HepG2 (cell line): ENCODE measurements around the gene CEP131. TPM values are rescaled to one million over a fixed set of nuclear protein-coding genes. Genes with fewer than 3 reads are reported as not detected.

Source experiments
- ESRRA ChIP-seq: sonication (generic); formaldehyde crosslinking; IDR thresholded peaks from 2 replicates; pipeline ENCODE4 v1.5.1; 2020; ENCODE audit warnings: mild to moderate bottlenecking, low read depth, missing genetic modification reagents
- HNF4G ChIP-seq, 2 experiments: sonication (generic) in 1 of 2; formaldehyde crosslinking in 1 of 2; IDR thresholded peaks; 2 replicates each; pipeline versions ENCODE4 v1.4.0 to v1.6.1; 2011 to 2020; ENCODE audit warnings: borderline replicate concordance in 2 of 2, low read depth in 2 of 2, mild to moderate bottlenecking in 2 of 2, low read length in 1 of 2, missing genetic modification reagents in 1 of 2, moderate library complexity in 1 of 2
- HOXD1 ChIP-seq: sonication (generic); formaldehyde crosslinking; IDR thresholded peaks from 2 replicates; pipeline ENCODE4 v1.5.0; 2020; ENCODE audit warnings: missing genetic modification reagents
- JDP2 ChIP-seq: sonication (generic); formaldehyde crosslinking; IDR thresholded peaks from 2 replicates; pipeline ENCODE4 v1.8.1; 2022; ENCODE audit warnings: missing genetic modification reagents, borderline replicate concordance
- KAT7 ChIP-seq: IDR thresholded peaks from 2 replicates; pipeline ENCODE4 v1.6.1; 2018; ENCODE audit warnings: borderline replicate concordance, missing compliant biosample characterization
- PAF1 ChIP-seq: IDR thresholded peaks from 2 replicates; pipeline ENCODE4 v1.6.1; 2016; ENCODE audit warnings: missing genetic modification reagents, missing compliant biosample characterization
- PHB2 ChIP-seq: fragments of 450-650 bp; IDR thresholded peaks from 2 replicates; pipeline ENCODE4 v1.6.1; 2018; ENCODE audit not compliant: partially characterized antibody
- RFXAP ChIP-seq: sonication (generic); formaldehyde crosslinking; IDR thresholded peaks from 2 replicates; pipeline ENCODE4 v1.4.0; 2020; ENCODE audit warnings: missing genetic modification reagents, borderline replicate concordance
- SCMH1 ChIP-seq: sonication (generic); formaldehyde crosslinking; IDR thresholded peaks from 2 replicates; pipeline ENCODE4 v1.9.0; 2021; ENCODE audit warnings: missing genetic modification reagents, mild to moderate bottlenecking, borderline replicate concordance
- SRSF9 ChIP-seq: fragments of 200-400 bp; formaldehyde crosslinking; IDR thresholded peaks from 2 replicates; pipeline ENCODE4 v1.6.1; 2018; ENCODE audit warnings: borderline replicate concordance, mild to moderate bottlenecking, low read depth, low read length; ENCODE audit not compliant: insufficient read depth, poor library complexity, severe bottlenecking
- STAG1 ChIP-seq: sonication (generic); formaldehyde crosslinking; IDR thresholded peaks from 2 replicates; pipeline ENCODE4 v1.4.0; 2020; ENCODE audit warnings: missing genetic modification reagents
- ZKSCAN5 ChIP-seq: sonication (generic); formaldehyde crosslinking; IDR thresholded peaks from 2 replicates; pipeline ENCODE4 v1.5.1; 2020; ENCODE audit warnings: mild to moderate bottlenecking, missing genetic modification reagents
- ZNF230 ChIP-seq: sonication (generic); formaldehyde crosslinking; IDR thresholded peaks from 2 replicates; pipeline ENCODE4 v1.4.0; 2020; ENCODE audit warnings: mild to moderate bottlenecking, missing genetic modification reagents
- ZNF317 ChIP-seq: sonication (generic); formaldehyde crosslinking; IDR thresholded peaks from 2 replicates; pipeline ENCODE4 v1.5.0; 2020; ENCODE audit warnings: mild to moderate bottlenecking, missing genetic modification reagents
- ZNF33A ChIP-seq: sonication (generic); formaldehyde crosslinking; IDR thresholded peaks from 2 replicates; pipeline ENCODE4 v1.5.1; 2020; ENCODE audit warnings: missing genetic modification reagents, mild to moderate bottlenecking, moderate library complexity, borderline replicate concordance
- ZNF367 ChIP-seq: sonication (generic); formaldehyde crosslinking; IDR thresholded peaks from 2 replicates; pipeline ENCODE4 v1.4.0; 2020; ENCODE audit warnings: missing genetic modification reagents, borderline replicate concordance
- ZNF382 ChIP-seq: sonication (generic); formaldehyde crosslinking; IDR thresholded peaks from 2 replicates; pipeline ENCODE4 v1.5.0; 2020; ENCODE audit warnings: missing genetic modification reagents, mild to moderate bottlenecking, borderline replicate concordance
- ZNF430 ChIP-seq: sonication (generic); formaldehyde crosslinking; IDR thresholded peaks from 2 replicates; pipeline ENCODE4 v1.9.0; 2021; ENCODE audit warnings: mild to moderate bottlenecking, missing genetic modification reagents
- ZNF644 ChIP-seq: IDR thresholded peaks from 2 replicates; pipeline ENCODE4 v1.6.1; 2016; ENCODE audit warnings: low read depth
- ZNF83 ChIP-seq: sonication (generic); formaldehyde crosslinking; IDR thresholded peaks from 2 replicates; pipeline ENCODE4 v1.4.0; 2020; ENCODE audit warnings: missing genetic modification reagents, mild to moderate bottlenecking, borderline replicate concordance
- ZNF883 ChIP-seq: sonication (generic); formaldehyde crosslinking; IDR thresholded peaks from 2 replicates; pipeline ENCODE4 v1.5.1; 2020; ENCODE audit warnings: mild to moderate bottlenecking, missing genetic modification reagents; ENCODE audit errors: not compliant biosample characterization
- ZSCAN12 ChIP-seq: sonication (generic); formaldehyde crosslinking; IDR thresholded peaks from 2 replicates; pipeline ENCODE4 v1.9.0; 2021; ENCODE audit warnings: mild to moderate bottlenecking, missing genetic modification reagents
- polyA plus RNA-seq, 8 experiments: library from polyadenylated mRNA; depleted of rRNA in 3 of 8; stranded (reverse) in 7 of 8; unstranded in 1 of 8; fragments of >200 nt; fragmentation: Illumina TruSeq in 4 of 8; extraction: Trizol in 4 of 8; gene quantifications; 2 replicates each; pipeline versions ENCODE4 v1.2.1 to v1.2.3, GENCODE V29; 2011 to 2016; ENCODE audit warnings: low read depth in 4 of 8, missing spikeins in 1 of 8, mixed read lengths in 1 of 8; ENCODE audit not compliant: insufficient read depth in 1 of 8
- total RNA-seq, 5 experiments: library from RNA; depleted of rRNA; stranded (reverse); fragments of >200 nt; fragmentation: Illumina TruSeq; extraction: Trizol; gene quantifications; 2 replicates each; pipeline ENCODE4 v1.2.3, GENCODE V29; 2016; ENCODE audit warnings: low read depth in 1 of 5
- TF ChIP-seq, protein P1 (sequence below): sonication (generic); formaldehyde crosslinking; IDR thresholded peaks from 2 replicates; pipeline ENCODE4 v1.4.0; 2020; ENCODE audit warnings: missing genetic modification reagents
- TF ChIP-seq, protein P2 (sequence below): sonication (generic); formaldehyde crosslinking; IDR thresholded peaks from 2 replicates; pipeline ENCODE4 v1.5.0; 2020; ENCODE audit warnings: missing genetic modification reagents, mild to moderate bottlenecking, borderline replicate concordance
- TF ChIP-seq, protein P3 (sequence below): sonication (generic); formaldehyde crosslinking; IDR thresholded peaks from 2 replicates; pipeline ENCODE4 v1.5.0; 2020; ENCODE audit warnings: missing genetic modification reagents

CEP131 gene
- total and polyA plus RNA-seq, 2 of the 13 experiments (the other 11 are each of a cell fraction or from before 2014, with no cell fraction given) = 5.0 to 16.8 TPM

DNA sequence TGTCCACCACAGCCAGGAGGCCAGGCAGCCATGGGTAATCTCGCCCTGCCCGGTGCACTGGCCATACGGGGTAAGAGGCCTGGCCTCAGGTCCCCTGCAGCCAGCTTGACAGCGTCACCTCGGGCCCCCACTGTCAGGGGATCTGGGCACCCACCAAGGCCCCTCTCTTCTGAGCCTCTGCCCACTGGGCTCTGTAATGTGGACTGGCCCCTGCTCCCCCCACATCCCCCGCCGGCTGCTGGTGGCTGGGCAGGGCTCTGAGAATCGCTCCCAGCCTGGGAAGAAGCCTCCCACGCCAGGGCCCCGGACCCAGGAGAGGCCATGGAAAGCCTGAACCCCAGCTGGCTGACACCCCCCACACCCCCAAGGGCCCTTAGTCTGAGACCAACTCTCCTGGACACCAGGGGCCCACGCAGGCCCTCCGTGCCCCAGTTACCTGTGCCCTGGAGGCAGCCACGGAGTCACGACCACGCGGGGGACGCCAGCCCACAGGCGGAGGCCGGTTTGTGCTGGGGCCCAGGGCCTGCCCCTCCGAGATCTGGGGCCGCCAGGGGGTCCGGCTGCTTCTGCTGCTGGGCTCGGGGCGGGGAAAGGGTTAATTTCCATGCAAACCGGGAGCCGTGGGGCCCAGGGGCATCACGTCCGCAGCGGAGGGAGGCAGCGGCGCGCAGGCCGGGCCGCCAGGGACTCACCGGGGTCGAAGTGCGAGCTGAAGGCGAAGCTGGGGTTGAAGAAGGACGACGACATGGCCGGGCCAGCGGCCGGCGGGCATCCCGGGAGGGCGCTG lies 57.3 kb downstream of the CEP131 start, which contains the start of gene PVALEF (continued):
- TF ChIP-seq, protein P1, sequence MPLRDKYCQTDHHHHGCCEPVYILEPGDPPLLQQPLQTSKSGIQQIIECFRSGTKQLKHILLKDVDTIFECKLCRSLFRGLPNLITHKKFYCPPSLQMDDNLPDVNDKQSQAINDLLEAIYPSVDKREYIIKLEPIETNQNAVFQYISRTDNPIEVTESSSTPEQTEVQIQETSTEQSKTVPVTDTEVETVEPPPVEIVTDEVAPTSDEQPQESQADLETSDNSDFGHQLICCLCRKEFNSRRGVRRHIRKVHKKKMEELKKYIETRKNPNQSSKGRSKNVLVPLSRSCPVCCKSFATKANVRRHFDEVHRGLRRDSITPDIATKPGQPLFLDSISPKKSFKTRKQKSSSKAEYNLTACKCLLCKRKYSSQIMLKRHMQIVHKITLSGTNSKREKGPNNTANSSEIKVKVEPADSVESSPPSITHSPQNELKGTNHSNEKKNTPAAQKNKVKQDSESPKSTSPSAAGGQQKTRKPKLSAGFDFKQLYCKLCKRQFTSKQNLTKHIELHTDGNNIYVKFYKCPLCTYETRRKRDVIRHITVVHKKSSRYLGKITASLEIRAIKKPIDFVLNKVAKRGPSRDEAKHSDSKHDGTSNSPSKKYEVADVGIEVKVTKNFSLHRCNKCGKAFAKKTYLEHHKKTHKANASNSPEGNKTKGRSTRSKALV (CRISPR knock-in tag) = peak; percentile 42; the same call in 1 of the 2 replicates
- TF ChIP-seq ZNF317 (CRISPR knock-in tag) (0 out of 2 replicates have a peak, but pooled peaks have one; percentile 31), ZNF83 (CRISPR knock-in tag) (peak; percentile 39; the same call in 1 of the 2 replicates), HNF4G (IDR thresholded peaks at IDR 0.05; ENCODE audit: borderline replicate concordance, low read depth, low read length) (peak; percentile 78), HNF4G (CRISPR knock-in tag; IDR thresholded peaks at IDR 0.05; ENCODE audit: borderline replicate concordance, low read depth) (peak; percentile 85; the same call in 1 of the 2 replicates), STAG1 (CRISPR knock-in tag) (no peak), PHB2 (no peak), ZNF430 (CRISPR knock-in tag) (peak; percentile 42; the same call in 1 of the 2 replicates), ZNF367 (CRISPR knock-in tag) (no peak), ZNF883 (CRISPR knock-in tag) (peak; percentile 95), HOXD1 (CRISPR knock-in tag) (no peak; the same call in none of the 2 replicates), SCMH1 (no peak), ZNF230 (CRISPR knock-in tag) (no peak; the same call in 1 of the 2 replicates), ZNF33A (CRISPR knock-in tag) (no peak), PAF1 (CRISPR knock-in tag) (no peak), KAT7 (CRISPR knock-in tag) (peak; percentile 97), ZNF644 (CRISPR knock-in tag) (0 out of 2 replicates have a peak, but pooled peaks have one; percentile 3), ESRRA (CRISPR knock-in tag) (no peak; the same call in 1 of the 2 replicates), ZNF382 (CRISPR knock-in tag) (no peak), JDP2 (CRISPR knock-in tag) (no peak; the same call in 1 of the 2 replicates), SRSF9 (no peak), RFXAP (peak; percentile 73; the same call in 1 of the 2 replicates), ZSCAN12 (CRISPR knock-in tag) (peak; percentile 28; the same call in 1 of the 2 replicates), ZKSCAN5 (no peak)
- TF ChIP-seq, protein P2, sequence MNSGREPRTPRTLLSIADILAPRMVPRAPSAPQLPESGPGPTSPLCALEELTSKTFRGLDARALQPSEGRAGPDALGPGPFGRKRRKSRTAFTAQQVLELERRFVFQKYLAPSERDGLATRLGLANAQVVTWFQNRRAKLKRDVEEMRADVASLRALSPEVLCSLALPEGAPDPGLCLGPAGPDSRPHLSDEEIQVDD (CRISPR knock-in tag) = no peak
- TF ChIP-seq, protein P3, sequence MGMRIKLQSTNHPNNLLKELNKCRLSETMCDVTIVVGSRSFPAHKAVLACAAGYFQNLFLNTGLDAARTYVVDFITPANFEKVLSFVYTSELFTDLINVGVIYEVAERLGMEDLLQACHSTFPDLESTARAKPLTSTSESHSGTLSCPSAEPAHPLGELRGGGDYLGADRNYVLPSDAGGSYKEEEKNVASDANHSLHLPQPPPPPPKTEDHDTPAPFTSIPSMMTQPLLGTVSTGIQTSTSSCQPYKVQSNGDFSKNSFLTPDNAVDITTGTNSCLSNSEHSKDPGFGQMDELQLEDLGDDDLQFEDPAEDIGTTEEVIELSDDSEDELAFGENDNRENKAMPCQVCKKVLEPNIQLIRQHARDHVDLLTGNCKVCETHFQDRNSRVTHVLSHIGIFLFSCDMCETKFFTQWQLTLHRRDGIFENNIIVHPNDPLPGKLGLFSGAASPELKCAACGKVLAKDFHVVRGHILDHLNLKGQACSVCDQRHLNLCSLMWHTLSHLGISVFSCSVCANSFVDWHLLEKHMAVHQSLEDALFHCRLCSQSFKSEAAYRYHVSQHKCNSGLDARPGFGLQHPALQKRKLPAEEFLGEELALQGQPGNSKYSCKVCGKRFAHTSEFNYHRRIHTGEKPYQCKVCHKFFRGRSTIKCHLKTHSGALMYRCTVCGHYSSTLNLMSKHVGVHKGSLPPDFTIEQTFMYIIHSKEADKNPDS (CRISPR knock-in tag) = peak; percentile 81
